Activated CD8-positive, alpha-beta memory T cell treated with anti-CD3 and anti-CD28 coated beads, Interleukin-2, amount 50 U/mL, for 1 hour (primary cell): ENCODE results near the gene GOLGA3.

Experiments used
- DNase-seq: peaks from one replicate; pipeline ENCODE4 v3.0.0-alpha.2; 2020; ENCODE audit errors: extremely low read depth

GOLGA3 gene

GRCh38 chr12:132747896-132748295 is 80.8 kb downstream of the GOLGA3 start:
- DNase-seq = no peak

- no peak for DNase-seq
These were observed 81.3 kb downstream of the GOLGA3 start for GRCh38 chr12:132747395-132747794.

GRCh38 chr12:132746613-132747012 is 82.1 kb downstream of the GOLGA3 start:
- DNase-seq = no peak

- DNase-seq = no peak
These were observed 84.8 kb downstream of the GOLGA3 start for GRCh38 chr12:132743831-132744230.

- no peak for DNase-seq
These were observed 87.0 kb downstream of the GOLGA3 start for GRCh38 chr12:132741620-132742019.

GRCh38 chr12:132740652-132741051 is 88.0 kb downstream of the GOLGA3 start:
- no peak for DNase-seq

- DNase-seq = no peak
These were observed 88.4 kb downstream of the GOLGA3 start for GRCh38 chr12:132740313-132740646.

- DNase-seq = no peak
These were observed 88.9 kb downstream of the GOLGA3 start for GRCh38 chr12:132739600-132740312.

GRCh38 chr12:132736913-132737312 is 91.8 kb downstream of the GOLGA3 start:
- DNase-seq = no peak

- DNase-seq = no peak
These were observed 92.3 kb downstream of the GOLGA3 start for GRCh38 chr12:132736378-132736777.

- no peak for DNase-seq
These were observed 93.2 kb downstream of the GOLGA3 start for GRCh38 chr12:132735496-132735895.

GRCh38 chr12:132734206-132734605 is 94.5 kb downstream of the GOLGA3 start:
- DNase-seq = no peak

GRCh38 chr12:132731574-132731973 is 97.1 kb downstream of the GOLGA3 start:
- no peak for DNase-seq

- no peak for DNase-seq
These were observed 98.3 kb downstream of the GOLGA3 start for GRCh38 chr12:132730353-132730752.

GRCh38 chr12:132729541-132730320 is 98.9 kb downstream of the GOLGA3 start:
- DNase-seq = no peak

GRCh38 chr12:132728502-132728901 is 100.2 kb downstream of the GOLGA3 start:
- no peak for DNase-seq

GRCh38 chr12:132727091-132727794 is 101.4 kb downstream of the GOLGA3 start:
- no peak for DNase-seq

- DNase-seq = no peak
These were observed 102.3 kb downstream of the GOLGA3 start for GRCh38 chr12:132726386-132726785.

GRCh38 chr12:132724506-132725241 is 104.0 kb downstream of the GOLGA3 start:
- DNase-seq = no peak

- no peak for DNase-seq
These were observed 104.9 kb downstream of the GOLGA3 start for GRCh38 chr12:132723764-132724140.

- no peak for DNase-seq
These were observed 105.5 kb downstream of the GOLGA3 start for GRCh38 chr12:132723015-132723763.
